ENCODE measurements around the gene KLHL40. TPM values are rescaled to one million over a fixed set of nuclear protein-coding genes. Genes with fewer than 3 reads are reported as not detected.

KLHL40 gene
- polyA plus RNA-seq, 2 of the 4 experiments (the other 2 are of a cell fraction), result not detected

- FAIRE-seq, result no peak
- CTCF ChIA-PET, result interaction anchor here (1.1 kb wide), 1 partner anchor 75 kb away, joined by 4 read pairs; no protein-coding TSS in a partner anchor
- Histone ChIP-seq H3K27ac (no peak overlapping the region), H3K4me2 (no peak overlapping the region), H3K4me1 (peaks cover 10% of the 10 kb centered on the region; the same call in 2 of the 3 replicates), H3K9me3 (no peaks in the 10 kb centered on the region), H3K4me3 (no peak overlapping the region)
- WGBS (ENCODE audit: missing lambda C conversion rate), result 88% methylated on average over 12 of the region's 22 CpGs
- no peak for TF ChIP-seq MAX (IDR thresholded peaks at IDR 0.05)
- no peak for TF ChIP-seq RCOR1 (IDR thresholded peaks at IDR 0.05; ENCODE audit: low read depth, low read length)
- no peak for TF ChIP-seq ATOH8 (CRISPR knock-in tag; IDR thresholded peaks at IDR 0.05; ENCODE audit: low read depth)
- TF ChIP-seq FOXS1 (CRISPR knock-in tag; IDR thresholded peaks at IDR 0.05), result no peak
- no peak for TF ChIP-seq HOXB13 (CRISPR knock-in tag; IDR thresholded peaks at IDR 0.05; ENCODE audit: low read depth)
- no peak for ATAC-seq
- POLR2A ChIA-PET, result no interaction called here
- no peak for DNase-seq (ENCODE audit: low read depth in 1 of 2, low spot score in 1 of 2)
Observed at GRCh38 chr3:42658771-42659390, 26.5 kb upstream of the KLHL40 start.

GRCh38 chr3:42659451-42660130 lies 25.7 kb upstream of the KLHL40 start:
- Histone ChIP-seq H3K4me2 (no peak overlapping the region), H3K4me1 (peaks cover 10% of the 10 kb centered on the region; the same call in 2 of the 3 replicates), H3K9me3 (no peaks in the 10 kb centered on the region), H3K27ac (no peak overlapping the region), H3K4me3 (no peak overlapping the region)
- ATAC-seq, result no peak
- DNase-seq (ENCODE audit: low read depth in 1 of 2, low spot score in 1 of 2), result no peak
- no peak for FAIRE-seq
- 92% methylated on average over 23 of the region's 25 CpGs for WGBS (ENCODE audit: missing lambda C conversion rate)
- TF ChIP-seq NFE2L2 (conservative IDR thresholded peaks at IDR 0.05; ENCODE audit: low read length), result no peak
- no peak for TF ChIP-seq ELK1 (IDR thresholded peaks at IDR 0.05; ENCODE audit: low read depth, low read length)
- no peak for TF ChIP-seq MAZ (IDR thresholded peaks at IDR 0.05; ENCODE audit: borderline replicate concordance, low read depth, low read length)
- TF ChIP-seq POLR2AphosphoS2 (conservative IDR thresholded peaks at IDR 0.05; ENCODE audit: low read length), result no peak
- TF ChIP-seq HES2 (IDR thresholded peaks at IDR 0.05), result no peak
- TF ChIP-seq HOXB5 (CRISPR knock-in tag; IDR thresholded peaks at IDR 0.05), result no peak
- TF ChIP-seq ZFP36 (IDR thresholded peaks at IDR 0.05; ENCODE audit: borderline replicate concordance, partially characterized antibody), result no peak
- TF ChIP-seq CHD4 (IDR thresholded peaks at IDR 0.05; ENCODE audit: borderline replicate concordance), result no peak
- TF ChIP-seq ESRRA (IDR thresholded peaks at IDR 0.05; ENCODE audit: borderline replicate concordance, low read length), result no peak
- no peak for TF ChIP-seq EHMT2 (IDR thresholded peaks at IDR 0.05; ENCODE audit: low read depth)
- TF ChIP-seq POLR2A (IDR thresholded peaks at IDR 0.05; ENCODE audit: low read length), result no peak
- TF ChIP-seq ZNF302 (CRISPR knock-in tag; IDR thresholded peaks at IDR 0.05), result no peak
- TF ChIP-seq HEYL (CRISPR knock-in tag; IDR thresholded peaks at IDR 0.05), result no peak
- no peak for TF ChIP-seq RFX5 (IDR thresholded peaks at IDR 0.05)
- no peak for TF ChIP-seq NPAS2 (CRISPR knock-in tag; IDR thresholded peaks at IDR 0.05; ENCODE audit: borderline replicate concordance)
- no peak for TF ChIP-seq ZC3H11A (IDR thresholded peaks at IDR 0.05)
- TF ChIP-seq SREBF2 (IDR thresholded peaks at IDR 0.05), result no peak
- no peak for TF ChIP-seq PBX3 (IDR thresholded peaks at IDR 0.05)
- no peak for TF ChIP-seq KDM1A (IDR thresholded peaks at IDR 0.05; ENCODE audit: low read depth)
- TF ChIP-seq BCL3 (IDR thresholded peaks at IDR 0.05), result no peak
- ChIA-PET POLR2A (no interaction called here), CTCF (interaction anchor here (1.1 kb wide), 1 partner anchor 75 kb away, joined by 4 read pairs; no protein-coding TSS in a partner anchor)

Measured in A549 (cell line).